Activated CD4-positive, alpha-beta T cell treated with anti-CD3 and anti-CD28 coated beads, Interleukin-2, Interleukin-6, amounts not matched to agents 100 ng/mL and 50 ng/mL, durations not matched to agents 16 hours and 8 hours (primary cell): ENCODE results near the gene RABL2B.

Source experiments
- DNase-seq: peaks from one replicate; pipeline ENCODE4 v3.0.0-alpha.2; 2020

Gene RABL2B

DNA sequence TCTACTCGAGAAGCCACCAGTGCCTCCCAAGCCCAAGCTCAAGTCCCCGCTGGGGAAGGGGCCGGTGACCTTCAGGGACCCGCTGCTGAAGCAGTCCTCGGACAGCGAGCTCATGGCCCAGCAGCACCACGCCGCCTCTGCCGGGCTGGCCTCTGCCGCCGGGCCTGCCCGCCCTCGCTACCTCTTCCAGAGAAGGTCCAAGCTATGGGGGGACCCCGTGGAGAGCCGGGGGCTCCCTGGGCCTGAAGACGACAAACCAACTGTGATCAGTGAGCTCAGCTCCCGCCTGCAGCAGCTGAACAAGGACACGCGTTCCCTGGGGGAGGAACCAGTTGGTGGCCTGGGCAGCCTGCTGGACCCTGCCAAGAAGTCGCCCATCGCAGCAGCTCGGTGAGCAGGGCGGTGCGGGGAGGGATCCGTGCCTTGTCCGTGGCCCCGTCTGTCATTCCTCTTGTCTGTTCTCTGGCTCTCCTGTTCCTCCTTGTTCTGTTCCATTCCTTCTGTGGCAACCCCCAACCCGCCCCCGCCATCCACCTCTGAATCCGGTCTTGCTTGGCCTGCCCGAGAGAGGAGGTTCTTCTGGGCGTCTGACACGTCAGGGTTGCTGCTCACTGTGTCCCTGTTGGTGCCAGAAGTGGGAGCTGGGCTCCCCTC, 61.3 kb downstream of the RABL2B start:
- DNase-seq, result no peak

- no peak for DNase-seq
These were observed 62.1 kb downstream of the RABL2B start for GRCh38 chr22:50721257-50721844.

GRCh38 chr22:50720301-50721256, 62.9 kb downstream of the RABL2B start:
- no peak for DNase-seq

DNA sequence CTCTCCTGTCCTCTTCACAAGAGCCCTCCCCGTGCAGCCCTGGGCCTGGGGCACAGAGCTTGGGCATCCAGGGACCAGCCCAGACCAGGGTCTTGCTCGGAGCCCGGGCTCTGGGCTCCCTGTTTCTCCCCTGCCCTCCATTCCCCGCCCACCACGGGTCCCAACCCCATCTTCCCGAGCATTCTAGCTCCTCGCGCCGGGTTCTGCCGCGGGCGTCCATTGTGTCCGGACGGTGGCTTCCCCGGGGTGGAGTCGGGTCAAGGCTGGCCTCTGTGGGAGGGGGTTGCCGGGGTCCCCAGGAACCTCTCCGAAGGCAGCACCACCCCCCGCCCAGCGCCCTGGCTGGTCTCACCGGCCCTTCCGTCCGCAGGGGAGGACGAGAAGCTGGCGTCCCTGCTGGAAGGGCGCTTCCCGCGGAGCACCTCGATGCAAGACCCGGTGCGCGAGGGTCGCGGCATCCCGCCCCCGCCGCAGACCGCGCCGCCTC, 63.6 kb downstream of the RABL2B start:
- no peak for DNase-seq

GRCh38 chr22:50718352-50718709, 65.1 kb downstream of the RABL2B start:
- no peak for DNase-seq

GRCh38 chr22:50717709-50718351, 65.6 kb downstream of the RABL2B start:
- DNase-seq, result no peak
